Measurements from ENCODE around the gene UROS. TPM values are rescaled to one million over a fixed set of nuclear protein-coding genes. Genes with fewer than 3 reads are reported as not detected.
A peak's percentile ranks its signal among the peaks of the same experiment; 100 is the strongest.

UROS gene
- polyA plus RNA-seq, 1 donor from 2014 or later: 103 TPM

DNA sequence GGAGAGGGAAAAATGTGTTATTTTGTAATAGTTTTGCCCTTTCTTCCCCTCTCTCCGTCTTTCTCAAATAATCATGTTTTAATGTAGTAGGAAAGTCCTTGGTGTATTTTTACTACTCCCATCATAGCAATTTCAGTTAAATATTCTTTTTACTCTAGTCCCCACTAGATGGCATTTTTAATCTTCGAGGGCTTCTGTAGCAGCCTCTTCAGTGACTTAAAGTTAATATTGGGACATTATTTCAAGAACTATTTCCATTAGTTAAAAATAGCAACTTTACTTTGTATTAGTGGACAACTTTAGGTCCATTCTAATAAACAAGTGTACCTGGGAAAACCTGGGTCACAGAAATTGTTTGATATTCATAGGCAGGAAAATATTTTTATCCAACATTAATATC is 80.6 kb downstream of the UROS start:
- no peaks in the 10 kb centered on the region for H4K20me1 ChIP-seq (ENCODE audit: insufficient read depth)
- H3K36me3 ChIP-seq (ENCODE audit: insufficient read depth, low read length): peaks cover 41% of the 10 kb centered on the region
- no peak overlapping the region for H3K9ac ChIP-seq (ENCODE audit: low read length)
- H3K27me3 ChIP-seq (ENCODE audit: insufficient read depth, low read depth, low read length): no peaks in the 10 kb centered on the region
- no peaks in the 10 kb centered on the region for H3F3A ChIP-seq (ENCODE audit: insufficient read depth, low read length, poor library complexity, severe bottlenecking)
- H3K79me2 ChIP-seq (replicated peaks; ENCODE audit: insufficient read depth, low read length): no peaks in the 10 kb centered on the region
- TF ChIP-seq SMC3 (conservative IDR thresholded peaks at IDR 0.05; ENCODE audit: poor library complexity): no peak
- no peak for TF ChIP-seq EZH2 (IDR thresholded peaks at IDR 0.05; ENCODE audit: borderline replicate concordance, insufficient read depth, low read length, poor library complexity, severe bottlenecking)
- TF ChIP-seq, protein P1, sequence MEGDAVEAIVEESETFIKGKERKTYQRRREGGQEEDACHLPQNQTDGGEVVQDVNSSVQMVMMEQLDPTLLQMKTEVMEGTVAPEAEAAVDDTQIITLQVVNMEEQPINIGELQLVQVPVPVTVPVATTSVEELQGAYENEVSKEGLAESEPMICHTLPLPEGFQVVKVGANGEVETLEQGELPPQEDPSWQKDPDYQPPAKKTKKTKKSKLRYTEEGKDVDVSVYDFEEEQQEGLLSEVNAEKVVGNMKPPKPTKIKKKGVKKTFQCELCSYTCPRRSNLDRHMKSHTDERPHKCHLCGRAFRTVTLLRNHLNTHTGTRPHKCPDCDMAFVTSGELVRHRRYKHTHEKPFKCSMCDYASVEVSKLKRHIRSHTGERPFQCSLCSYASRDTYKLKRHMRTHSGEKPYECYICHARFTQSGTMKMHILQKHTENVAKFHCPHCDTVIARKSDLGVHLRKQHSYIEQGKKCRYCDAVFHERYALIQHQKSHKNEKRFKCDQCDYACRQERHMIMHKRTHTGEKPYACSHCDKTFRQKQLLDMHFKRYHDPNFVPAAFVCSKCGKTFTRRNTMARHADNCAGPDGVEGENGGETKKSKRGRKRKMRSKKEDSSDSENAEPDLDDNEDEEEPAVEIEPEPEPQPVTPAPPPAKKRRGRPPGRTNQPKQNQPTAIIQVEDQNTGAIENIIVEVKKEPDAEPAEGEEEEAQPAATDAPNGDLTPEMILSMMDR (IDR thresholded peaks at IDR 0.05; ENCODE audit: poor library complexity, severe bottlenecking): peak; percentile 38
- TF ChIP-seq MXI1 (conservative IDR thresholded peaks at IDR 0.05; ENCODE audit: poor library complexity, severe bottlenecking): no peak
- TF ChIP-seq RAD21 (conservative IDR thresholded peaks at IDR 0.05): peak; percentile 30
- no peak for TF ChIP-seq POLR2AphosphoS5 (IDR thresholded peaks at IDR 0.05)
- TF ChIP-seq, protein P2, sequence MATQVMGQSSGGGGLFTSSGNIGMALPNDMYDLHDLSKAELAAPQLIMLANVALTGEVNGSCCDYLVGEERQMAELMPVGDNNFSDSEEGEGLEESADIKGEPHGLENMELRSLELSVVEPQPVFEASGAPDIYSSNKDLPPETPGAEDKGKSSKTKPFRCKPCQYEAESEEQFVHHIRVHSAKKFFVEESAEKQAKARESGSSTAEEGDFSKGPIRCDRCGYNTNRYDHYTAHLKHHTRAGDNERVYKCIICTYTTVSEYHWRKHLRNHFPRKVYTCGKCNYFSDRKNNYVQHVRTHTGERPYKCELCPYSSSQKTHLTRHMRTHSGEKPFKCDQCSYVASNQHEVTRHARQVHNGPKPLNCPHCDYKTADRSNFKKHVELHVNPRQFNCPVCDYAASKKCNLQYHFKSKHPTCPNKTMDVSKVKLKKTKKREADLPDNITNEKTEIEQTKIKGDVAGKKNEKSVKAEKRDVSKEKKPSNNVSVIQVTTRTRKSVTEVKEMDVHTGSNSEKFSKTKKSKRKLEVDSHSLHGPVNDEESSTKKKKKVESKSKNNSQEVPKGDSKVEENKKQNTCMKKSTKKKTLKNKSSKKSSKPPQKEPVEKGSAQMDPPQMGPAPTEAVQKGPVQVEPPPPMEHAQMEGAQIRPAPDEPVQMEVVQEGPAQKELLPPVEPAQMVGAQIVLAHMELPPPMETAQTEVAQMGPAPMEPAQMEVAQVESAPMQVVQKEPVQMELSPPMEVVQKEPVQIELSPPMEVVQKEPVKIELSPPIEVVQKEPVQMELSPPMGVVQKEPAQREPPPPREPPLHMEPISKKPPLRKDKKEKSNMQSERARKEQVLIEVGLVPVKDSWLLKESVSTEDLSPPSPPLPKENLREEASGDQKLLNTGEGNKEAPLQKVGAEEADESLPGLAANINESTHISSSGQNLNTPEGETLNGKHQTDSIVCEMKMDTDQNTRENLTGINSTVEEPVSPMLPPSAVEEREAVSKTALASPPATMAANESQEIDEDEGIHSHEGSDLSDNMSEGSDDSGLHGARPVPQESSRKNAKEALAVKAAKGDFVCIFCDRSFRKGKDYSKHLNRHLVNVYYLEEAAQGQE (IDR thresholded peaks at IDR 0.05; ENCODE audit: borderline replicate concordance): no peak
- no peak for TF ChIP-seq EP300 (conservative IDR thresholded peaks at IDR 0.05; ENCODE audit: poor library complexity, severe bottlenecking)
- no peak for TF ChIP-seq TAF1 (IDR thresholded peaks at IDR 0.05; ENCODE audit: low read depth)
- no peaks in the 10 kb centered on the region for H3K9me3 ChIP-seq (ENCODE audit: low read length)
- no peak overlapping the region for H3K27ac ChIP-seq (ENCODE audit: low read length)
- H3K9me2 ChIP-seq (ENCODE audit: insufficient read depth, low read length): no peaks in the 10 kb centered on the region
- H2AFZ ChIP-seq (ENCODE audit: low read depth, low read length): no peak overlapping the region
- H3K4me2 ChIP-seq (ENCODE audit: low read length): no peak overlapping the region
- H3K4me3 ChIP-seq (ENCODE audit: low read length): no peak overlapping the region

- no peak overlapping the region for H2AFZ ChIP-seq (ENCODE audit: low read depth, low read length)
- H3K27ac ChIP-seq (ENCODE audit: low read length): peak overlapping the region; percentile 49
- H3K9me2 ChIP-seq (ENCODE audit: insufficient read depth, low read length): no peaks in the 10 kb centered on the region
- peak overlapping the region; percentile 62 for H3K4me2 ChIP-seq (ENCODE audit: low read length)
- peaks cover 34% of the 10 kb centered on the region for H3K36me3 ChIP-seq (ENCODE audit: insufficient read depth, low read length)
- H3K27me3 ChIP-seq (ENCODE audit: insufficient read depth, low read depth, low read length): no peaks in the 10 kb centered on the region
- H3K79me2 ChIP-seq (replicated peaks; ENCODE audit: insufficient read depth, low read length): no peaks in the 10 kb centered on the region
- H3K9me3 ChIP-seq (ENCODE audit: low read length): no peaks in the 10 kb centered on the region
- no peak overlapping the region for H3K9ac ChIP-seq (ENCODE audit: low read length)
- H4K20me1 ChIP-seq (ENCODE audit: insufficient read depth): no peaks in the 10 kb centered on the region
- peak overlapping the region; percentile 47 for H3K4me3 ChIP-seq (ENCODE audit: low read length)
- no peaks in the 10 kb centered on the region for H3F3A ChIP-seq (ENCODE audit: insufficient read depth, low read length, poor library complexity, severe bottlenecking)
- TF ChIP-seq POLR2AphosphoS5 (IDR thresholded peaks at IDR 0.05) (peak; percentile 95), EP300 (conservative IDR thresholded peaks at IDR 0.05; ENCODE audit: poor library complexity, severe bottlenecking) (peak; percentile 100), MXI1 (conservative IDR thresholded peaks at IDR 0.05; ENCODE audit: poor library complexity, severe bottlenecking) (peak; percentile 29), RAD21 (conservative IDR thresholded peaks at IDR 0.05) (no peak), SMC3 (conservative IDR thresholded peaks at IDR 0.05; ENCODE audit: poor library complexity) (peak; percentile 44)
- TF ChIP-seq, protein P2 (IDR thresholded peaks at IDR 0.05; ENCODE audit: borderline replicate concordance): peak; percentile 62
- TF ChIP-seq, protein P1 (IDR thresholded peaks at IDR 0.05; ENCODE audit: poor library complexity, severe bottlenecking): no peak
Measured at GRCh38 chr10:125739994-125740679, 82.9 kb downstream of the UROS start.

Data from neural cell (in vitro differentiated cells).